OCI-LY1 (cell line): ENCODE results near the gene FAM50B.

ENCODE experiments used
- H2AFZ ChIP-seq: fragments of 200-600 bp; sonication (generic), shearing (Covaris generic); 2 replicates; pipeline ENCODE4 v1.6.0; 2014; ENCODE audit warnings: antibody characterized with exemption, mild to moderate bottlenecking, low read length
- H3F3A ChIP-seq: fragments of 200-600 bp; sonication (generic), shearing (Covaris generic); 2 replicates; pipeline ENCODE4 v1.6.0; 2014; ENCODE audit warnings: mild to moderate bottlenecking, antibody characterized with exemption, low read length, moderate library complexity; ENCODE audit not compliant: insufficient read depth
- H3K27ac ChIP-seq: fragments of 200-600 bp; sonication (generic); 2 replicates; pipeline ENCODE4 v1.5.1; 2014; ENCODE audit warnings: low read length, mixed run types, mild to moderate bottlenecking, low read depth; ENCODE audit not compliant: poor library complexity, severe bottlenecking
- H3K27me3 ChIP-seq: fragments of 200-600 bp; sonication (generic); 2 replicates; pipeline ENCODE4 v1.6.0; 2014; ENCODE audit warnings: antibody characterized with exemption, mild to moderate bottlenecking, low read length, moderate library complexity; ENCODE audit not compliant: insufficient read depth
- H3K36me3 ChIP-seq: fragments of 200-600 bp; sonication (generic); 2 replicates; pipeline ENCODE4 v1.6.1; 2014; ENCODE audit warnings: mild to moderate bottlenecking, antibody characterized with exemption, low read length, moderate library complexity, mixed read lengths; ENCODE audit not compliant: insufficient read depth
- H3K4me1 ChIP-seq: fragments of 200-600 bp; sonication (generic); 2 replicates; pipeline ENCODE4 v1.5.1; 2014; ENCODE audit warnings: mild to moderate bottlenecking, low read length, moderate library complexity; ENCODE audit not compliant: insufficient read depth, severe bottlenecking
- H3K4me2 ChIP-seq: fragments of 200-600 bp; sonication (generic), shearing (Covaris generic); 2 replicates; pipeline ENCODE4 v1.6.1; 2014; ENCODE audit warnings: low read length
- H3K4me3 ChIP-seq: fragments of 200-600 bp; sonication (generic); 2 replicates; pipeline ENCODE4 v1.5.1; 2014; ENCODE audit warnings: low read length, low read depth, mild to moderate bottlenecking, mixed read lengths; ENCODE audit not compliant: poor library complexity, severe bottlenecking
- H3K79me2 ChIP-seq: fragments of 200-600 bp; shearing (Covaris generic); 2 replicates; pipeline ENCODE4 v1.6.1; 2016; ENCODE audit warnings: mixed run types, low read length, mixed read lengths; ENCODE audit not compliant: insufficient read depth
- H3K9ac ChIP-seq: fragments of 200-600 bp; sonication (generic), shearing (Covaris generic); 2 replicates; pipeline ENCODE4 v1.6.1; 2014; ENCODE audit warnings: mild to moderate bottlenecking, low read length, mixed read lengths
- H3K9me2 ChIP-seq: fragments of 200-600 bp; sonication (generic), shearing (Covaris generic); 2 replicates; pipeline ENCODE4 v1.6.1; 2014; ENCODE audit warnings: low read depth, mild to moderate bottlenecking, low read length, mixed read lengths
- H3K9me3 ChIP-seq: fragments of 200-600 bp; shearing (Covaris generic); 2 replicates; pipeline ENCODE4 v1.6.1; 2014; ENCODE audit warnings: low read length, mixed read lengths
- H4K20me1 ChIP-seq: fragments of 200-600 bp; sonication (generic), shearing (Covaris generic); 2 replicates; pipeline ENCODE4 v1.6.0; 2016; ENCODE audit warnings: mild to moderate bottlenecking, low read length; ENCODE audit not compliant: insufficient read depth
- CTCF ChIP-seq: fragments of 200-600 bp; sonication (generic), shearing (Covaris generic); IDR thresholded peaks from 2 replicates; pipeline ENCODE4 v1.5.1; 2017; ENCODE audit warnings: mild to moderate bottlenecking, antibody characterized with exemption, low read length, moderate library complexity, mixed read lengths
- EZH2 ChIP-seq: fragments of 200-600 bp; sonication (generic), shearing (Covaris generic); IDR thresholded peaks from 2 replicates; pipeline ENCODE4 v1.8.0; 2017; ENCODE audit warnings: borderline replicate concordance, mixed run types, mild to moderate bottlenecking, antibody characterized with exemption, low read length, moderate library complexity, mixed read lengths

Gene FAM50B

DNA sequence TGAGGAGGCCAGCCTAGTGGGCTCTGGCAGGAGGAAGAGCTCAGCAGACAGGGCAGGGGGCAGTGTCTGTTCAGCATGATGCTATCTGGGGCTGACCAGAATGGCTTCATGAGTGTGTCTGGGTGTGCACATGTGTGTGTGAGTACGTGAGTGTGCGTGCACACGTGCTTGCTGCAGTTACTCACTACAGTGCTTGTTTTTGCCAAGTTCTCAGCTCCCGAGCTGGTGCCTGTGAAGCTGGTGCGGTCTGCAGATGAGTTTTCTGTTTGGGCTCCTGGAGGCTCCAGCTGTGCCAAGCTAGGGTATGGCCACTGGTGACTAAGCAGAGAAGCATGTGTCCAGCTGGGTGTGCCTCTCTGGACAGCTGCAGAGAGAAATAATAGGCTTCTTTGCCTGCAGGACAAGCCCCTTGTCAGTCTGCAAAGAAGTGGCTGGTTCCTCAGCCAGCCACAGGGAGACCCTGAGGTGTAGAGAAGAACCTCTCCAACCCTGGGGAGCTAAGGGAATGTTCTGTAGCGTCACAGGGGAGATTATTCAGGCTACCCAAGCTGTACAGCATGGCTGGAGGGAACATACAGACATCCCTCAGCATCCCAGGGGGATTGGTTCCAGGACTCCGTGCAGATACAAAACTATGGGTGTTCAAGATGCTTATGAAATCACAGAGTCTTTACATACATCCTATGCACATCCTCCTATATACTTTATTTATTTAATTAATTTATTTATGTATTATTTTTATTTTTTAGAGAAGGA, 40.2 kb upstream of the FAM50B start:
- Histone ChIP-seq H3K27ac (no peak overlapping the region), H3K9me3 (no peaks in the 10 kb centered on the region), H3K4me2 (no peak overlapping the region), H3K9me2 (no peaks in the 10 kb centered on the region), H3K27me3 (0 out of 2 replicates have a peak, but pooled peaks cover 4% of the 10 kb centered on the region), H3K36me3 (no peaks in the 10 kb centered on the region), H3K4me3 (no peak overlapping the region), H3K79me2 (no peaks in the 10 kb centered on the region), H2AFZ (no peak overlapping the region), H3F3A (no peaks in the 10 kb centered on the region), H4K20me1 (no peaks in the 10 kb centered on the region), H3K4me1 (no peaks in the 10 kb centered on the region), H3K9ac (no peak overlapping the region)
- TF ChIP-seq CTCF (no peak), EZH2 (no peak)

- Histone ChIP-seq H3F3A (no peaks in the 10 kb centered on the region), H3K27me3 (0 out of 2 replicates have a peak, but pooled peaks cover 4% of the 10 kb centered on the region), H3K9ac (no peak overlapping the region), H3K27ac (no peak overlapping the region), H3K9me3 (no peaks in the 10 kb centered on the region), H3K4me1 (no peaks in the 10 kb centered on the region), H2AFZ (no peak overlapping the region), H3K4me2 (no peak overlapping the region), H4K20me1 (no peaks in the 10 kb centered on the region), H3K36me3 (no peaks in the 10 kb centered on the region), H3K4me3 (no peak overlapping the region), H3K79me2 (no peaks in the 10 kb centered on the region), H3K9me2 (no peaks in the 10 kb centered on the region)
- no peak for TF ChIP-seq CTCF
- no peak for TF ChIP-seq EZH2
Observed at GRCh38 chr6:3809515-3809891, 39.7 kb upstream of the FAM50B start.

DNA sequence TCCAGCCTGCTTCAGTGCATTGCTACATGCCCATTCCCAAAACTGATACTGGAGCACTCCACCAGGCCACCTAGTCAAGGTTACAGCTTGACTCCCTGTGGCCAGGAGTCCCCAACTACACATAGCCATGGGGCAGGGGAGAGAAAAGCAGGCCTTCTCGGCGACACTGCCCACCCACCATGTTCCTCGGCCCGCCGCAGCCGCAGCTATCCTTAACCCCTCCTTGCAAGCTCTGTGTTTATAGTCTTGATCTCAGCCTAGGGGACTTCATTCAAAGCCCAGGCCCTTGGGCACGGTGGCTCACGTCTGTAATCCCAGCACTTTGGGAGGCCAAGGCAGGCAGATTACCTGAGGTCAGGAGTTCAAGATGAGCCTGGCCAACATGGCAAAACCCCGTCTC, 39.2 kb upstream of the FAM50B start:
- TF ChIP-seq EZH2 (no peak), CTCF (no peak)
- Histone ChIP-seq H3K27ac (no peak overlapping the region), H3K27me3 (0 out of 2 replicates have a peak, but pooled peaks cover under 1% of the 10 kb centered on the region), H3F3A (no peaks in the 10 kb centered on the region), H3K9me3 (no peaks in the 10 kb centered on the region), H3K9me2 (no peaks in the 10 kb centered on the region), H4K20me1 (no peaks in the 10 kb centered on the region), H3K79me2 (no peaks in the 10 kb centered on the region), H3K36me3 (no peaks in the 10 kb centered on the region), H3K4me3 (no peak overlapping the region), H3K9ac (no peak overlapping the region), H3K4me2 (no peak overlapping the region), H3K4me1 (no peaks in the 10 kb centered on the region), H2AFZ (no peak overlapping the region)
